HepG2 (cell line): ENCODE data around the gene BLOC1S4. TPM values are rescaled to one million over a fixed set of nuclear protein-coding genes. Genes with fewer than 3 reads are reported as not detected.
A peak's percentile ranks its signal among the peaks of the same experiment; 100 is the strongest.

Experiments used
- CHD2 ChIP-seq: IDR thresholded peaks from 2 replicates; pipeline ENCODE4 v1.6.1; 2011; ENCODE audit warnings: low read depth, low read length, improper control_type of control experiment
- HOXA9 ChIP-seq: sonication (generic); formaldehyde crosslinking; IDR thresholded peaks from 2 replicates; pipeline ENCODE4 v1.8.1; 2022; ENCODE audit warnings: missing genetic modification reagents, mild to moderate bottlenecking, moderate library complexity, borderline replicate concordance
- KLF9 ChIP-seq: IDR thresholded peaks from 2 replicates; pipeline ENCODE4 v1.6.1; 2016; ENCODE audit warnings: low read depth
- LCORL ChIP-seq, 2 experiments: fragments of 450-650 bp in 1 of 2; sonication (generic) in 1 of 2; formaldehyde crosslinking in 1 of 2; IDR thresholded peaks; 2 replicates each; pipeline versions ENCODE4 v1.5.0 to v1.6.1; 2017 to 2020; ENCODE audit warnings: antibody characterized with exemption in 1 of 2, missing genetic modification reagents in 1 of 2
- MED1 ChIP-seq: sonication (generic); formaldehyde crosslinking; IDR thresholded peaks from 2 replicates; pipeline ENCODE4 v1.4.0; 2020; ENCODE audit warnings: missing genetic modification reagents
- MXI1 ChIP-seq: IDR thresholded peaks from 3 replicates; pipeline ENCODE4 v1.6.1; 2012; ENCODE audit warnings: low read depth, low read length, inconsistent platforms, borderline replicate concordance
- NCOA5 ChIP-seq: sonication (generic); formaldehyde crosslinking; IDR thresholded peaks from 2 replicates; pipeline ENCODE4 v1.4.0; 2020; ENCODE audit warnings: missing genetic modification reagents
- PRDM10 ChIP-seq: sonication (generic); formaldehyde crosslinking; IDR thresholded peaks from 2 replicates; pipeline ENCODE4 v1.4.0; 2020; ENCODE audit warnings: low read depth, missing genetic modification reagents
- RFX1 ChIP-seq: fragments of 450-650 bp; IDR thresholded peaks from 2 replicates; pipeline ENCODE4 v1.6.1; 2017
- SMC3 ChIP-seq: IDR thresholded peaks from 2 replicates; pipeline ENCODE4 v1.6.1; 2011; ENCODE audit warnings: low read length, improper control_type of control experiment
- TBX2 ChIP-seq: sonication (generic); formaldehyde crosslinking; IDR thresholded peaks from 2 replicates; pipeline ENCODE4 v1.5.0; 2020; ENCODE audit warnings: missing genetic modification reagents, mild to moderate bottlenecking, borderline replicate concordance
- TRIM24 ChIP-seq: sonication (generic); formaldehyde crosslinking; IDR thresholded peaks from 2 replicates; pipeline ENCODE4 v1.8.0; 2022; ENCODE audit warnings: mild to moderate bottlenecking, missing genetic modification reagents
- ZBTB7B ChIP-seq: sonication (generic); formaldehyde crosslinking; IDR thresholded peaks from 2 replicates; pipeline ENCODE4 v1.4.0; 2020; ENCODE audit warnings: missing genetic modification reagents
- ZFAT ChIP-seq: sonication (generic); formaldehyde crosslinking; conservative IDR thresholded peaks from 2 replicates; pipeline ENCODE4 v1.8.1; 2023; ENCODE audit warnings: missing genetic modification reagents, inconsistent platforms
- ZFP36L1 ChIP-seq: sonication (generic); formaldehyde crosslinking; IDR thresholded peaks from 2 replicates; pipeline ENCODE4 v1.8.0; 2022; ENCODE audit warnings: mild to moderate bottlenecking, missing genetic modification reagents, moderate library complexity
- ZNF296 ChIP-seq: sonication (generic); formaldehyde crosslinking; conservative IDR thresholded peaks from 2 replicates; pipeline ENCODE4 v1.5.0; 2020; ENCODE audit warnings: mild to moderate bottlenecking, missing genetic modification reagents
- polyA plus RNA-seq, 8 experiments: library from polyadenylated mRNA; depleted of rRNA in 3 of 8; stranded (reverse) in 7 of 8; unstranded in 1 of 8; fragments of >200 nt; fragmentation: Illumina TruSeq in 4 of 8; extraction: Trizol in 4 of 8; gene quantifications; 2 replicates each; pipeline versions ENCODE4 v1.2.1 to v1.2.3, GENCODE V29; 2011 to 2016; ENCODE audit warnings: low read depth in 4 of 8, missing spikeins in 1 of 8, mixed read lengths in 1 of 8; ENCODE audit not compliant: insufficient read depth in 1 of 8
- total RNA-seq, 5 experiments: library from RNA; depleted of rRNA; stranded (reverse); fragments of >200 nt; fragmentation: Illumina TruSeq; extraction: Trizol; gene quantifications; 2 replicates each; pipeline ENCODE4 v1.2.3, GENCODE V29; 2016; ENCODE audit warnings: low read depth in 1 of 5
- TF ChIP-seq, protein P1 (sequence below): sonication (generic); formaldehyde crosslinking; IDR thresholded peaks from 2 replicates; pipeline ENCODE4 v1.4.0; 2020; ENCODE audit warnings: missing genetic modification reagents
- TF ChIP-seq, protein P2 (sequence below): sonication (generic); formaldehyde crosslinking; IDR thresholded peaks from 2 replicates; pipeline ENCODE4 v1.5.0; 2020; ENCODE audit warnings: mild to moderate bottlenecking, missing genetic modification reagents, borderline replicate concordance
- TF ChIP-seq, protein P3 (sequence below): sonication (generic); formaldehyde crosslinking; IDR thresholded peaks from 2 replicates; pipeline ENCODE4 v1.8.1; 2023; ENCODE audit warnings: mild to moderate bottlenecking, missing genetic modification reagents

Gene BLOC1S4
- total and polyA plus RNA-seq, 2 of the 13 experiments (the other 11 are each of a cell fraction or from before 2014, with no cell fraction given), result 15.5 to 20.9 TPM

GRCh38 chr4:6674500-6675149 lies 41.3 kb upstream of the BLOC1S4 start (continued):
- TF ChIP-seq PRDM10 (CRISPR knock-in tag), result no peak
- TF ChIP-seq KLF9 (CRISPR knock-in tag), result no peak
- TF ChIP-seq MED1, result no peak
- TF ChIP-seq TRIM24, result no peak
- TF ChIP-seq LCORL (IDR thresholded peaks at IDR 0.05), result no peak
- TF ChIP-seq LCORL (CRISPR knock-in tag; IDR thresholded peaks at IDR 0.05), result peak; percentile 60; the same call in 1 of the 2 replicates
- no peak for TF ChIP-seq NCOA5
- no peak for TF ChIP-seq ZBTB7B (CRISPR knock-in tag)
- no peak for TF ChIP-seq RFX1
- TF ChIP-seq ZFAT, result no peak
- TF ChIP-seq, protein P1, sequence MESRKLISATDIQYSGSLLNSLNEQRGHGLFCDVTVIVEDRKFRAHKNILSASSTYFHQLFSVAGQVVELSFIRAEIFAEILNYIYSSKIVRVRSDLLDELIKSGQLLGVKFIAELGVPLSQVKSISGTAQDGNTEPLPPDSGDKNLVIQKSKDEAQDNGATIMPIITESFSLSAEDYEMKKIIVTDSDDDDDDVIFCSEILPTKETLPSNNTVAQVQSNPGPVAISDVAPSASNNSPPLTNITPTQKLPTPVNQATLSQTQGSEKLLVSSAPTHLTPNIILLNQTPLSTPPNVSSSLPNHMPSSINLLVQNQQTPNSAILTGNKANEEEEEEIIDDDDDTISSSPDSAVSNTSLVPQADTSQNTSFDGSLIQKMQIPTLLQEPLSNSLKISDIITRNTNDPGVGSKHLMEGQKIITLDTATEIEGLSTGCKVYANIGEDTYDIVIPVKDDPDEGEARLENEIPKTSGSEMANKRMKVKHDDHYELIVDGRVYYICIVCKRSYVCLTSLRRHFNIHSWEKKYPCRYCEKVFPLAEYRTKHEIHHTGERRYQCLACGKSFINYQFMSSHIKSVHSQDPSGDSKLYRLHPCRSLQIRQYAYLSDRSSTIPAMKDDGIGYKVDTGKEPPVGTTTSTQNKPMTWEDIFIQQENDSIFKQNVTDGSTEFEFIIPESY (CRISPR knock-in tag), result no peak
- peak; percentile 21; the same call in 1 of the 2 replicates for TF ChIP-seq TBX2 (CRISPR knock-in tag)
- TF ChIP-seq ZFP36L1, result no peak
- TF ChIP-seq, protein P2, sequence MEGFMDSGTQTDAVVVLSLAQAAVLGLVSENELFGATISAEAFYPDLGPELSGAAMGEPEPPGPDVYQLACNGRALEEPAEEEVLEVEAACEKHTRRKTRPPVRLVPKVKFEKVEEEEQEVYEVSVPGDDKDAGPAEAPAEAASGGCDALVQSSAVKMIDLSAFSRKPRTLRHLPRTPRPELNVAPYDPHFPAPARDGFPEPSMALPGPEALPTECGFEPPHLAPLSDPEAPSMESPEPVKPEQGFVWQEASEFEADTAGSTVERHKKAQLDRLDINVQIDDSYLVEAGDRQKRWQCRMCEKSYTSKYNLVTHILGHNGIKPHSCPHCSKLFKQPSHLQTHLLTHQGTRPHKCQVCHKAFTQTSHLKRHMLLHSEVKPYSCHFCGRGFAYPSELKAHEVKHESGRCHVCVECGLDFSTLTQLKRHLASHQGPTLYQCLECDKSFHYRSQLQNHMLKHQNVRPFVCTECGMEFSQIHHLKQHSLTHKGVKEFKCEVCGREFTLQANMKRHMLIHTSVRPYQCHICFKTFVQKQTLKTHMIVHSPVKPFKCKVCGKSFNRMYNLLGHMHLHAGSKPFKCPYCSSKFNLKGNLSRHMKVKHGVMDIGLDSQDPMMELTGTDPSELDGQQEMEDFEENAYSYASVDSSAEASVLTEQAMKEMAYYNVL (CRISPR knock-in tag), result no peak
- TF ChIP-seq HOXA9 (CRISPR knock-in tag), result no peak
- TF ChIP-seq SMC3, result peak; percentile 50; the same call in 1 of the 2 replicates
- TF ChIP-seq MXI1, result no peak
- no peak for TF ChIP-seq CHD2
- TF ChIP-seq, protein P3, sequence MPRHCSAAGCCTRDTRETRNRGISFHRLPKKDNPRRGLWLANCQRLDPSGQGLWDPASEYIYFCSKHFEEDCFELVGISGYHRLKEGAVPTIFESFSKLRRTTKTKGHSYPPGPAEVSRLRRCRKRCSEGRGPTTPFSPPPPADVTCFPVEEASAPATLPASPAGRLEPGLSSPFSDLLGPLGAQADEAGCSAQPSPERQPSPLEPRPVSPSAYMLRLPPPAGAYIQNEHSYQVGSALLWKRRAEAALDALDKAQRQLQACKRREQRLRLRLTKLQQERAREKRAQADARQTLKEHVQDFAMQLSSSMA (CRISPR knock-in tag), result no peak
- TF ChIP-seq ZNF296, result no peak
